HL-60 (cell line): Measurements from ENCODE around the gene MRGPRX1.

Experiments
- GABPA ChIP-seq: IDR thresholded peaks from 2 replicates; pipeline ENCODE4 v1.6.1; 2012; ENCODE audit warnings: low read depth
- POLR2AphosphoS5 ChIP-seq: IDR thresholded peaks from 2 replicates; pipeline ENCODE4 v1.6.1; 2012; ENCODE audit warnings: low read depth
- SPI1 ChIP-seq: IDR thresholded peaks from 2 replicates; pipeline ENCODE4 v1.6.1; 2012; ENCODE audit warnings: low read depth, mild to moderate bottlenecking, borderline replicate concordance
- TF ChIP-seq, protein P1 (sequence below): IDR thresholded peaks from one replicate; pipeline ENCODE4 v1.5.1; 2011; ENCODE audit warnings: low read length, control low read depth, inconsistent platforms; ENCODE audit not compliant: insufficient read depth
- TF ChIP-seq, protein P2 (sequence below): IDR thresholded peaks from 2 replicates; pipeline ENCODE4 v1.6.1; 2012; ENCODE audit warnings: low read depth; ENCODE audit not compliant: insufficient replicate concordance

GRCh38 chr11:18958221-18958910 lies 19.2 kb upstream of the MRGPRX1 start:
- TF ChIP-seq, protein P1, sequence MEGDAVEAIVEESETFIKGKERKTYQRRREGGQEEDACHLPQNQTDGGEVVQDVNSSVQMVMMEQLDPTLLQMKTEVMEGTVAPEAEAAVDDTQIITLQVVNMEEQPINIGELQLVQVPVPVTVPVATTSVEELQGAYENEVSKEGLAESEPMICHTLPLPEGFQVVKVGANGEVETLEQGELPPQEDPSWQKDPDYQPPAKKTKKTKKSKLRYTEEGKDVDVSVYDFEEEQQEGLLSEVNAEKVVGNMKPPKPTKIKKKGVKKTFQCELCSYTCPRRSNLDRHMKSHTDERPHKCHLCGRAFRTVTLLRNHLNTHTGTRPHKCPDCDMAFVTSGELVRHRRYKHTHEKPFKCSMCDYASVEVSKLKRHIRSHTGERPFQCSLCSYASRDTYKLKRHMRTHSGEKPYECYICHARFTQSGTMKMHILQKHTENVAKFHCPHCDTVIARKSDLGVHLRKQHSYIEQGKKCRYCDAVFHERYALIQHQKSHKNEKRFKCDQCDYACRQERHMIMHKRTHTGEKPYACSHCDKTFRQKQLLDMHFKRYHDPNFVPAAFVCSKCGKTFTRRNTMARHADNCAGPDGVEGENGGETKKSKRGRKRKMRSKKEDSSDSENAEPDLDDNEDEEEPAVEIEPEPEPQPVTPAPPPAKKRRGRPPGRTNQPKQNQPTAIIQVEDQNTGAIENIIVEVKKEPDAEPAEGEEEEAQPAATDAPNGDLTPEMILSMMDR, result no peak
- no peak for TF ChIP-seq GABPA
- TF ChIP-seq, protein P2, sequence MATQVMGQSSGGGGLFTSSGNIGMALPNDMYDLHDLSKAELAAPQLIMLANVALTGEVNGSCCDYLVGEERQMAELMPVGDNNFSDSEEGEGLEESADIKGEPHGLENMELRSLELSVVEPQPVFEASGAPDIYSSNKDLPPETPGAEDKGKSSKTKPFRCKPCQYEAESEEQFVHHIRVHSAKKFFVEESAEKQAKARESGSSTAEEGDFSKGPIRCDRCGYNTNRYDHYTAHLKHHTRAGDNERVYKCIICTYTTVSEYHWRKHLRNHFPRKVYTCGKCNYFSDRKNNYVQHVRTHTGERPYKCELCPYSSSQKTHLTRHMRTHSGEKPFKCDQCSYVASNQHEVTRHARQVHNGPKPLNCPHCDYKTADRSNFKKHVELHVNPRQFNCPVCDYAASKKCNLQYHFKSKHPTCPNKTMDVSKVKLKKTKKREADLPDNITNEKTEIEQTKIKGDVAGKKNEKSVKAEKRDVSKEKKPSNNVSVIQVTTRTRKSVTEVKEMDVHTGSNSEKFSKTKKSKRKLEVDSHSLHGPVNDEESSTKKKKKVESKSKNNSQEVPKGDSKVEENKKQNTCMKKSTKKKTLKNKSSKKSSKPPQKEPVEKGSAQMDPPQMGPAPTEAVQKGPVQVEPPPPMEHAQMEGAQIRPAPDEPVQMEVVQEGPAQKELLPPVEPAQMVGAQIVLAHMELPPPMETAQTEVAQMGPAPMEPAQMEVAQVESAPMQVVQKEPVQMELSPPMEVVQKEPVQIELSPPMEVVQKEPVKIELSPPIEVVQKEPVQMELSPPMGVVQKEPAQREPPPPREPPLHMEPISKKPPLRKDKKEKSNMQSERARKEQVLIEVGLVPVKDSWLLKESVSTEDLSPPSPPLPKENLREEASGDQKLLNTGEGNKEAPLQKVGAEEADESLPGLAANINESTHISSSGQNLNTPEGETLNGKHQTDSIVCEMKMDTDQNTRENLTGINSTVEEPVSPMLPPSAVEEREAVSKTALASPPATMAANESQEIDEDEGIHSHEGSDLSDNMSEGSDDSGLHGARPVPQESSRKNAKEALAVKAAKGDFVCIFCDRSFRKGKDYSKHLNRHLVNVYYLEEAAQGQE, result no peak
- TF ChIP-seq POLR2AphosphoS5, result no peak
- no peak for TF ChIP-seq SPI1
